Upper lobe of left lung (tissue), 4 donors: ENCODE results near the gene ERP44.

ENCODE experiments used
- POLR2AphosphoS5 ChIP-seq, 2 donors: sonication (generic); formaldehyde crosslinking; IDR thresholded peaks; one replicate each; pipeline ENCODE4 v1.5.1; 2017; ENCODE audit warnings: antibody characterized with exemption in 2 of 2
- TF ChIP-seq, protein P1 (sequence below), 6 experiments: fragments of 450-650 bp in 4 of 6; fragments of 200-600 bp in 2 of 6; sonication (generic) in 2 of 6; IDR thresholded peaks; one replicate each; pipeline ENCODE4 v1.5.1; 2016 to 2019; ENCODE audit warnings: antibody characterized with exemption in 6 of 6

DNA sequence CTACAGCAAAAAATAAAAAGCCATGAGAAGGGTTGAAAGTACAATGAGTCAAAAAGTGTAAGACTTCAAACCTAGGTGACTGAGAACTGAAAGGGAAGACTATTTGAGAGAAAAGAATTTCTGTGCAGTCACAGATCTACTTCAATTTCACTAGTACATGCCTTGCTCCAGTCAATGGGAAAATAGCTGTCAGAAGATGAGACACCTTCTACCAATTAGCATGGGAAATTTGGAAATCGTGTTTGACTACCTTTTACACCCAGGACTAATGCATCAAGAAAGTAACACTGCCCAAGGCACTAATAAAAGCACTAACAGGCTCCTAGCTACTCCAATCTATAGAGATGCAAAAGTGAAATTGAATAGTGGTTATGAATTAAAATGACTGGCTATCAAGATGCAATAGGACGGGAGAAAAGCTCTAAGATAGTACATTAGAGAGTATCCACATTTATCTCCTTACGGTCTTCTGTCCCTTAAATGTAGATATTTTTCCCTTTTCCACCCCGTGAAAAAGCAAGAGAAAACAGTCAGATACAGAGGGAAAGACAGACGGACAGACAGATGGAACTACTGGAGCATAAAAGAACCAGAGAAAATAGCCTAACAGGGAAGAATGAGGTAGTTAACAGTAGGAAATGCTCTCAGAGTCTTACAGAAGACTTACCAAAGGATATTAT is 15.2 kb downstream of the ERP44 start:
- TF ChIP-seq, protein P1, sequence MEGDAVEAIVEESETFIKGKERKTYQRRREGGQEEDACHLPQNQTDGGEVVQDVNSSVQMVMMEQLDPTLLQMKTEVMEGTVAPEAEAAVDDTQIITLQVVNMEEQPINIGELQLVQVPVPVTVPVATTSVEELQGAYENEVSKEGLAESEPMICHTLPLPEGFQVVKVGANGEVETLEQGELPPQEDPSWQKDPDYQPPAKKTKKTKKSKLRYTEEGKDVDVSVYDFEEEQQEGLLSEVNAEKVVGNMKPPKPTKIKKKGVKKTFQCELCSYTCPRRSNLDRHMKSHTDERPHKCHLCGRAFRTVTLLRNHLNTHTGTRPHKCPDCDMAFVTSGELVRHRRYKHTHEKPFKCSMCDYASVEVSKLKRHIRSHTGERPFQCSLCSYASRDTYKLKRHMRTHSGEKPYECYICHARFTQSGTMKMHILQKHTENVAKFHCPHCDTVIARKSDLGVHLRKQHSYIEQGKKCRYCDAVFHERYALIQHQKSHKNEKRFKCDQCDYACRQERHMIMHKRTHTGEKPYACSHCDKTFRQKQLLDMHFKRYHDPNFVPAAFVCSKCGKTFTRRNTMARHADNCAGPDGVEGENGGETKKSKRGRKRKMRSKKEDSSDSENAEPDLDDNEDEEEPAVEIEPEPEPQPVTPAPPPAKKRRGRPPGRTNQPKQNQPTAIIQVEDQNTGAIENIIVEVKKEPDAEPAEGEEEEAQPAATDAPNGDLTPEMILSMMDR (IDR thresholded peaks at IDR 0.05) = no peak
- no peak for TF ChIP-seq POLR2AphosphoS5 (IDR thresholded peaks at IDR 0.05)
